Tibial artery (tissue), 4 donors: ENCODE measurements around the gene ATF5.
A peak's percentile ranks its signal among the peaks of the same experiment; 100 is the strongest.

ENCODE experiments used
- DNase-seq, 2 donors: peaks; one replicate each; pipeline ENCODE4 v3.0.0-alpha.2; 2019
- H3K27ac ChIP-seq, 2 donors: fragments of 200-600 bp; sonication (generic) in 1 of 2; 1 replicate in 1 of 2; 2 replicates in 1 of 2; pipeline ENCODE4 v1.5.1; 2018 to 2019; ENCODE audit warnings: mild to moderate bottlenecking in 1 of 2
- H3K27me3 ChIP-seq, 2 donors: fragments of 200-600 bp; sonication (generic) in 1 of 2; one replicate each; pipeline versions ENCODE4 v1.5.1 to v1.6.0; 2016 to 2019
- H3K36me3 ChIP-seq, 3 donors: fragments of 200-600 bp; sonication (generic) in 2 of 3; one replicate each; pipeline ENCODE4 v1.5.1; 2016 to 2019; ENCODE audit warnings: mild to moderate bottlenecking in 2 of 3
- H3K4me1 ChIP-seq, 4 donors: fragments of 200-600 bp; sonication (generic) in 2 of 4; 1 replicate in 3 of 4; 2 replicates in 1 of 4; pipeline ENCODE4 v1.5.1; 2016 to 2019
- H3K4me3 ChIP-seq, 2 donors: fragments of 200-600 bp; sonication (generic) in 1 of 2; 1 replicate in 1 of 2; 2 replicates in 1 of 2; pipeline ENCODE4 v1.5.1; 2018 to 2019; ENCODE audit warnings: mild to moderate bottlenecking in 2 of 2
- H3K9me3 ChIP-seq, 3 donors: fragments of 200-600 bp; sonication (generic) in 1 of 3; one replicate each; pipeline ENCODE4 v1.5.1; 2016 to 2019
- intact Hi-C: fragments of 100-400 bp; cut with DNase I; formaldehyde crosslinking; loops from one replicate; pipeline ENCODE4 v1.15.0; 2023; ENCODE audit warnings: low total_unique reads
- TF ChIP-seq, protein P1 (sequence below), 2 experiments: fragments of 200-600 bp in 1 of 2; fragments of 450-650 bp in 1 of 2; IDR thresholded peaks; one replicate each; pipeline ENCODE4 v1.5.1; 2017 to 2019; ENCODE audit warnings: antibody characterized with exemption in 2 of 2, mild to moderate bottlenecking in 1 of 2, moderate library complexity in 1 of 2

The ATF5 gene

GRCh38 chr19:49927526-49928264 lies 1.3 kb upstream of the ATF5 start:
- Histone ChIP-seq H3K27ac (no peak overlapping the region), H3K4me1 (peaks cover 0 to 36% (median 25%) of the 10 kb centered on the region in 4 donors), H3K9me3 (no peaks in the 10 kb centered on the region), H3K27me3 (no peaks in the 10 kb centered on the region), H3K36me3 (peaks cover 16 to 51% (median 28%) of the 10 kb centered on the region in 3 donors), H3K4me3 (peak overlapping the region in 1 of 2 donors; percentile 71)
- no peak for DNase-seq
- intact Hi-C loops, result no loop called here
- TF ChIP-seq, protein P1, sequence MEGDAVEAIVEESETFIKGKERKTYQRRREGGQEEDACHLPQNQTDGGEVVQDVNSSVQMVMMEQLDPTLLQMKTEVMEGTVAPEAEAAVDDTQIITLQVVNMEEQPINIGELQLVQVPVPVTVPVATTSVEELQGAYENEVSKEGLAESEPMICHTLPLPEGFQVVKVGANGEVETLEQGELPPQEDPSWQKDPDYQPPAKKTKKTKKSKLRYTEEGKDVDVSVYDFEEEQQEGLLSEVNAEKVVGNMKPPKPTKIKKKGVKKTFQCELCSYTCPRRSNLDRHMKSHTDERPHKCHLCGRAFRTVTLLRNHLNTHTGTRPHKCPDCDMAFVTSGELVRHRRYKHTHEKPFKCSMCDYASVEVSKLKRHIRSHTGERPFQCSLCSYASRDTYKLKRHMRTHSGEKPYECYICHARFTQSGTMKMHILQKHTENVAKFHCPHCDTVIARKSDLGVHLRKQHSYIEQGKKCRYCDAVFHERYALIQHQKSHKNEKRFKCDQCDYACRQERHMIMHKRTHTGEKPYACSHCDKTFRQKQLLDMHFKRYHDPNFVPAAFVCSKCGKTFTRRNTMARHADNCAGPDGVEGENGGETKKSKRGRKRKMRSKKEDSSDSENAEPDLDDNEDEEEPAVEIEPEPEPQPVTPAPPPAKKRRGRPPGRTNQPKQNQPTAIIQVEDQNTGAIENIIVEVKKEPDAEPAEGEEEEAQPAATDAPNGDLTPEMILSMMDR (IDR thresholded peaks at IDR 0.05), result no peak

DNA sequence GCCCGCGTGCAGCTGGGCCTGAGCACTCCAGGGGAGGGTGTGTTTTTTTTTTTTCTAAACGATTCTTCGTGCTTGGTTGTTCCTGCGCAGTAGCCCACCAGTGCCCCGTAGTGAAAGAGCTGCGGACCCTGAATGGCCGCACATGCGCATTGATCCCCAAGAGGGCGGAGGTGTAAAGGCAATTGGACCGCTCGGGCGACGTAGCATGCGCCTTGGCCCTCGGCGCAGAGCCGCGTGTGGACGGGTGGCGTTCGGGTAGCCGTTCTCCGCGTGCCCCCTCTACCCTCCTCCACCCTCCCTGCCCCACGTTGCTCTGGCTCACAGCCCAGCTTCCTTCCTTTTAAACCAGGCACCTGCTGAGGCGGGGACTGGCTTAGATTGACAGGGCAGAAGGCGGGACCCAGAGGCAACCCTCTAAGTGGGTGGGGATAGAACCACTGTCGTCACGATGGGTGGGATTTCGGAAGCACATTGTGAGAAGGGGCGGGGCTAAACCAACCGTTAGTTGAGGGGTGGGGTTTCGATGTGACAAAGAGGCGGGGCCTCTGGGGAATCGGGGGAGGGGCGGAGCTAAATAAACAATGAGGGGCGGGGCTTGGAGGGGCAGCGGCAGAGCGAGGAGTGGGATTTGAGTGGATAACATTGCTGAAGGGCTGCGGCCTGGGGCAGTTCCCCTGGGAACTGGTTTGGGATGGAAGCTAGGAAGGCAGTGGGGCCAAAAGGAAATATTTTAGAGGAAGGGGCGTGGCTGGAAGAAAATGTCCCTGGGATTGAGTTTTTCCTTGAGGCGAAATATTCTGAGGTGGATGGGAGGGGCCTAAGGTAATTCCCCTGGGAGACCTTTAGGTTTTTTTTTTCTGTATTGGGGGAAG lies 842 bp downstream of the ATF5 start:
- TF ChIP-seq, protein P1 (IDR thresholded peaks at IDR 0.05), result peak in 1 of 2 experiments; percentile 32
- Histone ChIP-seq H3K27me3 (no peaks in the 10 kb centered on the region), H3K4me3 (peak overlapping the region; percentile 71 to 94), H3K27ac (peak overlapping the region; percentile 79 to 91), H3K9me3 (no peaks in the 10 kb centered on the region), H3K4me1 (peaks cover 0 to 32% (median 18%) of the 10 kb centered on the region in 4 donors), H3K36me3 (peaks cover 5 to 37% (median 8%) of the 10 kb centered on the region in 3 donors)
- DNase-seq, result peak; percentile 87 to 93
- intact Hi-C loops, result loop anchor here (5.0 to 10.0 kb wide), 2 partner anchors 97 to 205 kb away; partner anchors contain the start of genes VRK3 and ZNF473

DNA sequence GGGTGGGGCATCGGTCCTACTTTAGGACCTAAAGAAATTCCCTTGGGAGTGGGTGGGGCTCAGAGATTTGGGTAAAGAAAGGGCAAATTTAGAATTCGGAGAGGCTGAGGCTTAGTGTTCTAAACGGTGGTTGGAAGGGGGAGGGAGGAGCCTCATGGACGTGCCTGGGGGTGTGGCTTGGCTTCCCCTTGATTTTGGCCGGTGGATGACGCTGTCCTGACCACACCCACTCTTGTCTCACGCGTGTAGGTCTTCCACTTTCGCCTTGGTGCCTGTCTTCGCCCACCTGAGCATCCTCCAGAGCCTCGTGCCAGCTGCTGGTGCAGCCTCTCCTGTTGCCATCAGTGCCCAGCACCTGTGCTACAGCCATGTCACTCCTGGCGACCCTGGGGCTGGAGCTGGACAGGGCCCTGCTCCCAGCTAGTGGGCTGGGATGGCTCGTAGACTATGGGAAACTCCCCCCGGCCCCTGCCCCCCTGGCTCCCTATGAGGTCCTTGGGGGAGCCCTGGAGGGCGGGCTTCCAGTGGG lies 1.5 kb downstream of the ATF5 start:
- H3K27ac ChIP-seq, result peak overlapping the region; percentile 79 to 91
- H3K36me3 ChIP-seq, result peaks cover 5 to 30% (median 7%) of the 10 kb centered on the region in 3 donors
- intact Hi-C loops, result loop anchor here (5.0 to 10.0 kb wide), 2 partner anchors 97 to 204 kb away; partner anchors contain the start of genes VRK3 and ZNF473

GRCh38 chr19:49931293-49932040 lies 2.5 kb downstream of the ATF5 start:
- Histone ChIP-seq H3K4me1 (peaks cover 0 to 29% (median 17%) of the 10 kb centered on the region in 4 donors), H3K9me3 (no peaks in the 10 kb centered on the region), H3K27me3 (no peaks in the 10 kb centered on the region), H3K27ac (no peak overlapping the region), H3K36me3 (peaks cover 3 to 27% (median 7%) of the 10 kb centered on the region in 3 donors), H3K4me3 (no peak overlapping the region)
- DNase-seq, result no peak
- intact Hi-C loops, result loop anchor here (5.0 to 10.0 kb wide), 2 partner anchors 96 to 203 kb away; partner anchors contain the start of genes VRK3 and ZNF473
- TF ChIP-seq, protein P1 (IDR thresholded peaks at IDR 0.05), result no peak

More for the DNA sequence above, 1.5 kb downstream of the ATF5 start:
- Histone ChIP-seq H3K9me3 (no peaks in the 10 kb centered on the region), H3K4me1 (peaks cover 0 to 32% (median 17%) of the 10 kb centered on the region in 4 donors), H3K27me3 (no peaks in the 10 kb centered on the region), H3K4me3 (peak overlapping the region in 1 of 2 donors; percentile 71)
- TF ChIP-seq, protein P1 (IDR thresholded peaks at IDR 0.05), result no peak
- DNase-seq, result no peak
